ENCODE measurements around the gene CNTNAP5.

- TF ChIP-seq POLR2A (IDR thresholded peaks at IDR 0.05) (no peak), CTCF (IDR thresholded peaks at IDR 0.05) (no peak), POLR2AphosphoS5 (IDR thresholded peaks at IDR 0.05) (no peak), EP300 (IDR thresholded peaks at IDR 0.05) (no peak)
Measured at GRCh38 chr2:124482551-124482950, 457.5 kb downstream of the CNTNAP5 start.
